Mucosa of descending colon (tissue), 3 donors: Measurements from ENCODE around the gene ELMO1. TPM values are rescaled to one million over a fixed set of nuclear protein-coding genes. Genes with fewer than 3 reads are reported as not detected.

Source experiments
- ATAC-seq: fragments of 200-7000 bp; cut with Tn5 transposase; one replicate; pipeline ENCODE4 v1.9.1; 2020; ENCODE audit warnings: mild to moderate bottlenecking, moderate library complexity
- DNase-seq, 3 donors: peaks; one replicate each; pipeline ENCODE4 v3.0.0-alpha.2; 2020
- H3K36me3 ChIP-seq: fragments of 200-600 bp; one replicate; pipeline ENCODE4 v1.8.0; 2021; ENCODE audit warnings: low read depth, mild to moderate bottlenecking
- H3K4me1 ChIP-seq: fragments of 200-600 bp; one replicate; pipeline ENCODE4 v1.8.0; 2021; ENCODE audit warnings: low read depth, mild to moderate bottlenecking
- H3K4me3 ChIP-seq: fragments of 200-600 bp; one replicate; pipeline ENCODE4 v1.8.0; 2021; ENCODE audit warnings: mild to moderate bottlenecking
- H3K9me3 ChIP-seq: fragments of 200-600 bp; one replicate; pipeline ENCODE4 v1.8.0; 2021; ENCODE audit warnings: mild to moderate bottlenecking
- CTCF ChIP-seq: fragments of 200-600 bp; IDR thresholded peaks from one replicate; pipeline ENCODE4 v1.8.0; 2022; ENCODE audit warnings: antibody characterized with exemption, mild to moderate bottlenecking
- intact Hi-C, 2 donors: fragments of 100-400 bp; cut with DNase I in 1 of 2; cut with micrococcal nuclease in 1 of 2; formaldehyde crosslinking; loops; one replicate each; pipeline versions ENCODE4 v1.11.0 to v1.11.1; 2022; cut with DNase I, micrococcal nuclease
- total RNA-seq, 3 donors: library from RNA; stranded (reverse); fragmentation: NEBNext Ultra II Directional in 2 of 3; extraction: Animal tissue kit (Norgen Biotek cat#: 25700) in 2 of 3; gene quantifications; one replicate each; pipeline versions ENCODE4 v1.2.1 to v1.2.4, GENCODE V29; 2021 to 2023
- donor health status: DM: no; HTN: no; CAD: no; lungs with moderate emphysema.
- donor health status: DM: no; HTN: no; CAD: no.
- donor health status: DM: no; HTN: yes; CAD: no.

The ELMO1 gene
- total RNA-seq, 3 donors from 2014 or later = 9.7 to 27.2 (median 18.2) TPM

- Histone ChIP-seq H3K9me3 (no peaks in the 10 kb centered on the region), H3K36me3 (no peaks in the 10 kb centered on the region), H3K4me3 (no peak overlapping the region), H3K4me1 (no peaks in the 10 kb centered on the region)
- ATAC-seq (no peak), DNase-seq (no peak)
- intact Hi-C loops = no loop called here
- TF ChIP-seq CTCF = no peak
Observed at GRCh38 chr7:37431413-37431812, 17.3 kb downstream of the ELMO1 start.

GRCh38 chr7:37430640-37431039 lies 18.0 kb downstream of the ELMO1 start:
- no peaks in the 10 kb centered on the region for H3K4me1 ChIP-seq
- intact Hi-C loops = no loop called here
- H3K36me3 ChIP-seq = no peaks in the 10 kb centered on the region
- DNase-seq (no peak), ATAC-seq (no peak)
- H3K4me3 ChIP-seq = no peak overlapping the region
- H3K9me3 ChIP-seq = no peaks in the 10 kb centered on the region
- no peak for TF ChIP-seq CTCF

- no peaks in the 10 kb centered on the region for H3K9me3 ChIP-seq
- no peak for TF ChIP-seq CTCF
- H3K36me3 ChIP-seq = no peaks in the 10 kb centered on the region
- H3K4me1 ChIP-seq = no peaks in the 10 kb centered on the region
- H3K4me3 ChIP-seq = no peak overlapping the region
- intact Hi-C loops = no loop called here
- ATAC-seq = no peak
- no peak for DNase-seq
Observed at GRCh38 chr7:37430171-37430570, 18.5 kb downstream of the ELMO1 start.

GRCh38 chr7:37429435-37429791 lies 19.3 kb downstream of the ELMO1 start:
- no peak for TF ChIP-seq CTCF
- no peaks in the 10 kb centered on the region for H3K4me1 ChIP-seq
- no peaks in the 10 kb centered on the region for H3K36me3 ChIP-seq
- no peak for DNase-seq
- no peak overlapping the region for H3K4me3 ChIP-seq
- no peak for ATAC-seq
- H3K9me3 ChIP-seq = no peaks in the 10 kb centered on the region
- intact Hi-C loops = no loop called here

GRCh38 chr7:37428681-37429434 lies 19.8 kb downstream of the ELMO1 start:
- H3K4me3 ChIP-seq = no peak overlapping the region
- TF ChIP-seq CTCF = no peak
- H3K36me3 ChIP-seq = no peaks in the 10 kb centered on the region
- intact Hi-C loops = no loop called here
- no peaks in the 10 kb centered on the region for H3K4me1 ChIP-seq
- no peak for ATAC-seq
- no peak for DNase-seq
- no peaks in the 10 kb centered on the region for H3K9me3 ChIP-seq
